Measurements from ENCODE around the gene ARAP1.

DNA sequence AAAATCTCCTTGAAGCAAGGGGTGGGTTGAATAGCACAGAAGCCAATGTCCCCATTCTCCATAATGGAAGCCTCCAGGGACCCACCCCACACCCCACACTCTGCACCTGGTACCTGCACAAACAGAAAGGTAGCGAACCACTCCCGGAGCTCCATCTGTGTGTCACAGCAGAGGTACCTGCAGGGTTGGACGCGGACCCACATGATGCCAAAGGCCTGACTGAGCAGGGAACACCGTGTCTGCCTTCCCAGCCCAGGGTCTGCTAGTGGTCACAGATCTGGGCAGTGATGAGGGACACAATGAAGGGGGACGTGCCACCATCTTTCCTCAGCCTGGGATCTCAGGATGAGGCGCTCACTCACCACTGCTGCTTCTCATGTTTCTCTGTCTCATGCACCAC is 64.9 kb downstream of the ARAP1 start:
- TF ChIP-seq, protein P1, sequence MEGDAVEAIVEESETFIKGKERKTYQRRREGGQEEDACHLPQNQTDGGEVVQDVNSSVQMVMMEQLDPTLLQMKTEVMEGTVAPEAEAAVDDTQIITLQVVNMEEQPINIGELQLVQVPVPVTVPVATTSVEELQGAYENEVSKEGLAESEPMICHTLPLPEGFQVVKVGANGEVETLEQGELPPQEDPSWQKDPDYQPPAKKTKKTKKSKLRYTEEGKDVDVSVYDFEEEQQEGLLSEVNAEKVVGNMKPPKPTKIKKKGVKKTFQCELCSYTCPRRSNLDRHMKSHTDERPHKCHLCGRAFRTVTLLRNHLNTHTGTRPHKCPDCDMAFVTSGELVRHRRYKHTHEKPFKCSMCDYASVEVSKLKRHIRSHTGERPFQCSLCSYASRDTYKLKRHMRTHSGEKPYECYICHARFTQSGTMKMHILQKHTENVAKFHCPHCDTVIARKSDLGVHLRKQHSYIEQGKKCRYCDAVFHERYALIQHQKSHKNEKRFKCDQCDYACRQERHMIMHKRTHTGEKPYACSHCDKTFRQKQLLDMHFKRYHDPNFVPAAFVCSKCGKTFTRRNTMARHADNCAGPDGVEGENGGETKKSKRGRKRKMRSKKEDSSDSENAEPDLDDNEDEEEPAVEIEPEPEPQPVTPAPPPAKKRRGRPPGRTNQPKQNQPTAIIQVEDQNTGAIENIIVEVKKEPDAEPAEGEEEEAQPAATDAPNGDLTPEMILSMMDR (IDR thresholded peaks at IDR 0.05) = no peak
- TF ChIP-seq POLR2AphosphoS5 (IDR thresholded peaks at IDR 0.05) (no peak), EP300 (IDR thresholded peaks at IDR 0.05) (no peak)

Measured in suprapubic skin (tissue), 4 donors.